WTC11 (cell line): ENCODE data around the gene DTD1. TPM values are rescaled to one million over a fixed set of nuclear protein-coding genes. Genes with fewer than 3 reads are reported as not detected.

Source experiments
- ATAC-seq: fragments of 200-7000 bp; cut with Tn5 transposase; 2 replicates; pipeline ENCODE4 v1.10.0; 2021; ENCODE audit warnings: mild to moderate bottlenecking, moderate library complexity
- CTCF ChIA-PET: fragments of 300-600 bp; sonication (Branson Sonifier 250); formaldehyde crosslinking; loops from one replicate; lab custom pipeline; 2021; ENCODE audit warnings: antibody characterized with exemption; lab: Charles Lee
- POLR2A ChIA-PET: fragments of 350-600 bp; sonication (Branson Sonifier 250); formaldehyde crosslinking; loops from one replicate; lab custom pipeline; 2021; ENCODE audit warnings: antibody characterized with exemption; lab: Charles Lee
- DNase-seq: peaks from one replicate; pipeline ENCODE4 v3.0.0; 2021; ENCODE audit warnings: low spot score
- H3K27ac Mint-ChIP-seq: 2 replicates; pipeline ENCODE4 v1.8.0; 2021; ENCODE audit warnings: mixed read lengths
- H3K27me3 Mint-ChIP-seq: 2 replicates; pipeline ENCODE4 v1.8.0; 2021; ENCODE audit warnings: low read depth, mild to moderate bottlenecking, moderate library complexity, mixed read lengths
- H3K36me3 Mint-ChIP-seq: 2 replicates; pipeline ENCODE4 v1.8.0; 2021; ENCODE audit warnings: mixed read lengths
- H3K4me1 Mint-ChIP-seq: 2 replicates; pipeline ENCODE4 v1.8.0; 2022; ENCODE audit warnings: mixed read lengths
- H3K4me3 Mint-ChIP-seq: 2 replicates; pipeline ENCODE4 v1.8.0; 2021; ENCODE audit warnings: mild to moderate bottlenecking, moderate library complexity, mixed read lengths
- H3K9me3 Mint-ChIP-seq: 2 replicates; pipeline ENCODE4 v1.8.0; 2021; ENCODE audit warnings: mixed read lengths
- CREM ChIP-seq: sonication (generic); formaldehyde crosslinking; IDR thresholded peaks from 2 replicates; pipeline ENCODE4 v1.8.1; 2022; ENCODE audit warnings: mild to moderate bottlenecking, missing genetic modification reagents, moderate library complexity
- FOXJ3 ChIP-seq: sonication (generic); formaldehyde crosslinking; IDR thresholded peaks from 2 replicates; pipeline ENCODE4 v1.9.0; 2021; ENCODE audit warnings: missing genetic modification reagents, mild to moderate bottlenecking, borderline replicate concordance
- FOXK1 ChIP-seq: sonication (generic); formaldehyde crosslinking; IDR thresholded peaks from 2 replicates; pipeline ENCODE4 v1.8.0; 2022; ENCODE audit warnings: mild to moderate bottlenecking, moderate library complexity, missing genetic modification reagents
- FOXP4 ChIP-seq: sonication (generic); formaldehyde crosslinking; IDR thresholded peaks from 2 replicates; pipeline ENCODE4 v1.8.0; 2022; ENCODE audit warnings: mild to moderate bottlenecking, missing genetic modification reagents
- GABPB1 ChIP-seq: sonication (generic); formaldehyde crosslinking; IDR thresholded peaks from 2 replicates; pipeline ENCODE4 v1.8.1; 2023; ENCODE audit warnings: mild to moderate bottlenecking, missing genetic modification reagents
- MAX ChIP-seq: sonication (generic); formaldehyde crosslinking; IDR thresholded peaks from 2 replicates; pipeline ENCODE4 v1.8.0; 2022; ENCODE audit warnings: mild to moderate bottlenecking, missing genetic modification reagents
- MYBL2 ChIP-seq: sonication (generic); formaldehyde crosslinking; IDR thresholded peaks from 2 replicates; pipeline ENCODE4 v1.8.1; 2023; ENCODE audit warnings: mild to moderate bottlenecking, moderate library complexity, missing genetic modification reagents
- NFE2L1 ChIP-seq: sonication (generic); formaldehyde crosslinking; IDR thresholded peaks from 2 replicates; pipeline ENCODE4 v1.8.1; 2023; ENCODE audit warnings: missing genetic modification reagents
- NR1H2 ChIP-seq: sonication (generic); formaldehyde crosslinking; IDR thresholded peaks from 2 replicates; pipeline ENCODE4 v1.9.0; 2021; ENCODE audit warnings: mild to moderate bottlenecking, moderate library complexity, missing genetic modification reagents
- NR3C1 ChIP-seq: sonication (generic); formaldehyde crosslinking; conservative IDR thresholded peaks from 2 replicates; pipeline ENCODE4 v1.8.1; 2023; ENCODE audit warnings: low read depth, mild to moderate bottlenecking, missing genetic modification reagents
- RORB ChIP-seq: fragments of 250-450 bp; sonication (Bioruptor Pico); IDR thresholded peaks from 2 replicates; pipeline ENCODE4 v1.9.0; 2021; ENCODE audit warnings: mild to moderate bottlenecking
- SP1 ChIP-seq: sonication (generic); formaldehyde crosslinking; conservative IDR thresholded peaks from 2 replicates; pipeline ENCODE4 v1.8.1; 2022; ENCODE audit warnings: missing genetic modification reagents
- TEAD1 ChIP-seq: sonication (generic); formaldehyde crosslinking; IDR thresholded peaks from 2 replicates; pipeline ENCODE4 v1.8.0; 2022; ENCODE audit warnings: mild to moderate bottlenecking, missing genetic modification reagents
- TP53 ChIP-seq: sonication (generic); formaldehyde crosslinking; IDR thresholded peaks from 2 replicates; pipeline ENCODE4 v1.8.1; 2023; ENCODE audit warnings: mild to moderate bottlenecking, missing genetic modification reagents
- USF1 ChIP-seq: sonication (generic); formaldehyde crosslinking; IDR thresholded peaks from 2 replicates; pipeline ENCODE4 v1.8.0; 2022; ENCODE audit warnings: mild to moderate bottlenecking, missing genetic modification reagents
- ZBTB21 ChIP-seq: sonication (generic); formaldehyde crosslinking; IDR thresholded peaks from 2 replicates; pipeline ENCODE4 v1.8.1; 2023; ENCODE audit warnings: mild to moderate bottlenecking, missing genetic modification reagents, borderline replicate concordance
- total RNA-seq: library from RNA; stranded (reverse); gene quantifications from 3 replicates; pipeline ENCODE4 v1.2.3, GENCODE V29; 2021
- TF ChIP-seq, protein P1 (sequence below): sonication (generic); formaldehyde crosslinking; IDR thresholded peaks from 2 replicates; pipeline ENCODE4 v1.8.1; 2023; ENCODE audit warnings: mild to moderate bottlenecking, missing genetic modification reagents
- TF ChIP-seq, protein P2 (sequence below): sonication (generic); formaldehyde crosslinking; IDR thresholded peaks from 2 replicates; pipeline ENCODE4 v1.8.1; 2023; ENCODE audit warnings: mild to moderate bottlenecking, missing genetic modification reagents, moderate library complexity

DTD1 gene
- total RNA-seq, 1 experiment from 2014 or later = 71.1 TPM

DNA sequence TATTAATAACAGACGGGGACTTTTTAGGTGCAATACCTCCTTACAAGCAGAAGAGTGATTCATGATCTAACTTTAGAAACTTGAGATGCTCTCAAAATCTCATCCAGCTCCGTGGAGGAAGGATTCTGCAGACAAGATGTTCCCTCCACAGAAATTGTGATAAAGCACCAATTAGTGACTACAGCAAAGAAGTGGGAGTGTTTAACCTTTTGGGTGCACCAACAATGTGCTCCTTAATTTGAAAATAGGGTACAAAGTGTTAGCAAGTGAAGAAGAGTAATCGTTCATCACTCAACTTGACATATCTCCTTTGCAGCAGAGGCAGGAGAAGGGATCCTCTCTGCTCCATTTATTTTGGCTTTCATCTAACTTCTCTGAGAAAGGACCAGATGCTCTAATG, 202.9 kb downstream of the DTD1 start:
- H3K4me3 Mint-ChIP-seq = no peak overlapping the region
- TF ChIP-seq NR1H2 (CRISPR knock-in tag) (no peak), ZBTB21 (CRISPR knock-in tag) (no peak), TP53 (CRISPR knock-in tag) (no peak)

GRCh38 chr20:18793625-18794427, 206.0 kb downstream of the DTD1 start:
- peak overlapping the region; percentile 85 for H3K4me3 Mint-ChIP-seq
- peak overlapping the region; percentile 85 for H3K27ac Mint-ChIP-seq
- TF ChIP-seq FOXJ3 (no peak), FOXP4 (CRISPR knock-in tag) (no peak), RORB (no peak), MAX (CRISPR knock-in tag) (peak; percentile 44; the same call in 1 of the 2 replicates), NFE2L1 (CRISPR knock-in tag) (no peak), GABPB1 (CRISPR knock-in tag) (peak; percentile 70), MYBL2 (CRISPR knock-in tag) (no peak), USF1 (CRISPR knock-in tag) (peak; percentile 99), CREM (CRISPR knock-in tag) (peak; percentile 93; the same call in 1 of the 2 replicates), SP1 (CRISPR knock-in tag) (0 out of 2 replicates have a peak, but pooled peaks have one; percentile 29), FOXK1 (peak; percentile 96), TEAD1 (CRISPR knock-in tag) (peak; percentile 33; the same call in 1 of the 2 replicates)
- TF ChIP-seq, protein P1, sequence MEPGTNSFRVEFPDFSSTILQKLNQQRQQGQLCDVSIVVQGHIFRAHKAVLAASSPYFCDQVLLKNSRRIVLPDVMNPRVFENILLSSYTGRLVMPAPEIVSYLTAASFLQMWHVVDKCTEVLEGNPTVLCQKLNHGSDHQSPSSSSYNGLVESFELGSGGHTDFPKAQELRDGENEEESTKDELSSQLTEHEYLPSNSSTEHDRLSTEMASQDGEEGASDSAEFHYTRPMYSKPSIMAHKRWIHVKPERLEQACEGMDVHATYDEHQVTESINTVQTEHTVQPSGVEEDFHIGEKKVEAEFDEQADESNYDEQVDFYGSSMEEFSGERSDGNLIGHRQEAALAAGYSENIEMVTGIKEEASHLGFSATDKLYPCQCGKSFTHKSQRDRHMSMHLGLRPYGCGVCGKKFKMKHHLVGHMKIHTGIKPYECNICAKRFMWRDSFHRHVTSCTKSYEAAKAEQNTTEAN (CRISPR knock-in tag) = no peak
- TF ChIP-seq, protein P2, sequence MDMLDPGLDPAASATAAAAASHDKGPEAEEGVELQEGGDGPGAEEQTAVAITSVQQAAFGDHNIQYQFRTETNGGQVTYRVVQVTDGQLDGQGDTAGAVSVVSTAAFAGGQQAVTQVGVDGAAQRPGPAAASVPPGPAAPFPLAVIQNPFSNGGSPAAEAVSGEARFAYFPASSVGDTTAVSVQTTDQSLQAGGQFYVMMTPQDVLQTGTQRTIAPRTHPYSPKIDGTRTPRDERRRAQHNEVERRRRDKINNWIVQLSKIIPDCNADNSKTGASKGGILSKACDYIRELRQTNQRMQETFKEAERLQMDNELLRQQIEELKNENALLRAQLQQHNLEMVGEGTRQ (CRISPR knock-in tag) = peak; percentile 99
- ATAC-seq (peak; percentile 93), DNase-seq (peak; percentile 78)
- H3K4me1 Mint-ChIP-seq = peaks cover 3% of the 10 kb centered on the region; the same call in 1 of the 2 replicates
- POLR2A ChIA-PET = no interaction called here
- CTCF ChIA-PET = interaction anchor here (0.6 to 1.4 kb wide), 3 partner anchors 46 to 162 kb away, joined by 3 to 4 read pairs (median 4); no protein-coding TSS in a partner anchor
- H3K9me3 Mint-ChIP-seq = peaks cover 23% of the 10 kb centered on the region
- peaks cover 43% of the 10 kb centered on the region for H3K27me3 Mint-ChIP-seq
- H3K36me3 Mint-ChIP-seq = no peaks in the 10 kb centered on the region

More for the DNA sequence above, 202.9 kb downstream of the DTD1 start:
- Mint-ChIP-seq H3K36me3 (peaks cover 9% of the 10 kb centered on the region), H3K27me3 (peaks cover 47% of the 10 kb centered on the region), H3K4me1 (peaks cover 3% of the 10 kb centered on the region; the same call in 1 of the 2 replicates), H3K9me3 (peaks cover 39% of the 10 kb centered on the region), H3K27ac (no peak overlapping the region)
- POLR2A ChIA-PET = no interaction called here
- no peak for ATAC-seq
- CTCF ChIA-PET = no interaction called here
- no peak for DNase-seq

DNA sequence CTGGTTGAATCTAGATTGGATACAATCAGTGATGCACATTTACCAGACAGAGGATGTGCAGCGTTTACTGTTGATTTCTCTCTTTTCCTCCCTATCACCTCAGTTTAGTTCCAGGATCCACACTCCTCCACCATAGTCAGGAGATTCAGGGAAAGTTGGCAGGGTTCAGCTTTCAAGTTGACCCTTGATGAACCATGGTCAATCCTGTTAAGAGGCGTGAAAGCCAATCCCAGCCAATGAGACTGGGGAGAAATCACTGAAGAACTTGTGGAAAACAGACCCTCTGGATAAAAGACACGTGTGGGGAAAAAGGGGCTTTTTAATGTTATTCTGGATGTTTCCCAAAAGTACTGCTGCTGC, 206.6 kb downstream of the DTD1 start:
- H3K9me3 Mint-ChIP-seq = peaks cover 24% of the 10 kb centered on the region
- ChIA-PET CTCF (interaction anchor here (1.1 to 1.4 kb wide), 2 partner anchors 81 to 162 kb away, joined by 4 read pairs; no protein-coding TSS in a partner anchor), POLR2A (no interaction called here)
- H3K27me3 Mint-ChIP-seq = peaks cover 45% of the 10 kb centered on the region
- peaks cover 3% of the 10 kb centered on the region; the same call in 1 of the 2 replicates for H3K4me1 Mint-ChIP-seq
- H3K27ac Mint-ChIP-seq = peak overlapping the region; percentile 85
- TF ChIP-seq SP1 (CRISPR knock-in tag) (0 out of 2 replicates have a peak, but pooled peaks have one; percentile 2), NR3C1 (no peak)
- ATAC-seq (no peak), DNase-seq (no peak)
- H3K36me3 Mint-ChIP-seq = no peaks in the 10 kb centered on the region
- peak overlapping the region; percentile 85 for H3K4me3 Mint-ChIP-seq
